Measurements from ENCODE around the gene CSTF2T. TPM values are rescaled to one million over a fixed set of nuclear protein-coding genes. Genes with fewer than 3 reads are reported as not detected.

Gene CSTF2T
- total RNA-seq, 1 experiment from 2014 or later = 42.1 TPM

DNA sequence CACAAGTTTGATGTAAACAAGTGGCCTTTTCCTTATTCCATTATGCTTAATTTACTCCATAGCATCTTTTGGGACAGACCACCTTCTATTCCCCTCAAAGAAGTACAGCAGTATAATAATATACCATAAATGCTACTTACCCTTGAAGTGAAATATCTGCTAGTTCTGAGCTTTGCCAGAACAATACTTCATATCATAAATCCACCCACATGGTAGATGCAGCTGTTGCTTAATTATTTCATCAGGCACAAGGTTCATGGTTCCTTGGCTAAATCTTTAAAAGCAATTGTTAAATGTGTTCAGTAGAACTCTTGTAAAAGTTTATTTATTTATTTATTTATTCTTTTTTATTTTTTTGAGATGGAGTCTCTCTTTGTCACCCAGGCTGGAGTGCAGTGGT, 32.9 kb downstream of the CSTF2T start:
- peaks cover 0 to 4% of the 10 kb centered on the region in 2 experiments; a peak in 2 of 4 replicates for H3K4me1 Mint-ChIP-seq
- H2BK12ac ChIP-seq (ENCODE audit: insufficient read length, low read depth, low read length) = no peak overlapping the region
- DNase-seq = no peak

More for the DNA sequence above, 32.9 kb downstream of the CSTF2T start:
- no peak overlapping the region for H3K23ac ChIP-seq (ENCODE audit: insufficient read length, low read depth, low read length)
- H3K23me2 ChIP-seq (ENCODE audit: insufficient read length, low read depth, low read length, poor library complexity, severe bottlenecking) = no peaks in the 10 kb centered on the region
- H2BK120ac ChIP-seq (ENCODE audit: low read depth, low read length, poor library complexity, severe bottlenecking) = no peak overlapping the region
- TF ChIP-seq, protein P1, sequence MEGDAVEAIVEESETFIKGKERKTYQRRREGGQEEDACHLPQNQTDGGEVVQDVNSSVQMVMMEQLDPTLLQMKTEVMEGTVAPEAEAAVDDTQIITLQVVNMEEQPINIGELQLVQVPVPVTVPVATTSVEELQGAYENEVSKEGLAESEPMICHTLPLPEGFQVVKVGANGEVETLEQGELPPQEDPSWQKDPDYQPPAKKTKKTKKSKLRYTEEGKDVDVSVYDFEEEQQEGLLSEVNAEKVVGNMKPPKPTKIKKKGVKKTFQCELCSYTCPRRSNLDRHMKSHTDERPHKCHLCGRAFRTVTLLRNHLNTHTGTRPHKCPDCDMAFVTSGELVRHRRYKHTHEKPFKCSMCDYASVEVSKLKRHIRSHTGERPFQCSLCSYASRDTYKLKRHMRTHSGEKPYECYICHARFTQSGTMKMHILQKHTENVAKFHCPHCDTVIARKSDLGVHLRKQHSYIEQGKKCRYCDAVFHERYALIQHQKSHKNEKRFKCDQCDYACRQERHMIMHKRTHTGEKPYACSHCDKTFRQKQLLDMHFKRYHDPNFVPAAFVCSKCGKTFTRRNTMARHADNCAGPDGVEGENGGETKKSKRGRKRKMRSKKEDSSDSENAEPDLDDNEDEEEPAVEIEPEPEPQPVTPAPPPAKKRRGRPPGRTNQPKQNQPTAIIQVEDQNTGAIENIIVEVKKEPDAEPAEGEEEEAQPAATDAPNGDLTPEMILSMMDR (conservative IDR thresholded peaks at IDR 0.05) = no peak
- H3K27me3 ChIP-seq (ENCODE audit: insufficient read depth, low read length) = no peaks in the 10 kb centered on the region
- no peaks in the 10 kb centered on the region for H3K79me2 ChIP-seq (ENCODE audit: insufficient read depth, low read length)
- no peak overlapping the region for H3K18ac ChIP-seq (ENCODE audit: insufficient read length, low read depth, low read length)
- H4K8ac ChIP-seq (replicated peaks; ENCODE audit: insufficient read length, low read depth, low read length) = no peak overlapping the region
- H2AK5ac ChIP-seq (ENCODE audit: insufficient read length, low read length) = no peak overlapping the region
- no peaks in the 10 kb centered on the region for H3K79me1 ChIP-seq (ENCODE audit: insufficient read depth, low read depth, low read length, poor library complexity, severe bottlenecking)
- Mint-ChIP-seq H3K4me3 (no peak overlapping the region), H3K27ac (no peak overlapping the region), H3K27me3 (ENCODE audit: low read depth) (no peaks in the 10 kb centered on the region), H3K36me3 (ENCODE audit: insufficient read depth in 1 of 3, low read depth in 3 of 3) (peaks cover 0 to 4% (median 0%) of the 10 kb centered on the region in 3 experiments; a peak in 1 of 7 replicates), H3K9me3 (0 out of 5 replicates have a peak, but pooled peaks cover under 1 to 4% of the 10 kb centered on the region in 2 experiments)
- H3T11ph ChIP-seq (ENCODE audit: low read length) = no peak overlapping the region
- H2BK15ac ChIP-seq (ENCODE audit: low read depth, low read length) = no peak overlapping the region
- no peaks in the 10 kb centered on the region for H3K9me3 ChIP-seq (ENCODE audit: control insufficient read depth, low read depth, low read length)
- H3K4me2 ChIP-seq (ENCODE audit: insufficient read depth, insufficient read length, low read length) = no peak overlapping the region
- no peaks in the 10 kb centered on the region for H4K20me1 ChIP-seq (ENCODE audit: control insufficient read depth, insufficient read depth, insufficient read length)
- no peak overlapping the region for H4K91ac ChIP-seq (ENCODE audit: insufficient read length, low read depth, low read length)
- no peak overlapping the region for H3K9ac ChIP-seq (ENCODE audit: extremely low read depth, insufficient read length, low read length)
- H2AFZ ChIP-seq (ENCODE audit: low read length) = no peak overlapping the region
- H3K27ac ChIP-seq (ENCODE audit: insufficient read length, low read depth, low read length) = no peak overlapping the region
- H2BK20ac ChIP-seq (ENCODE audit: low read depth, low read length, poor library complexity, severe bottlenecking) = no peak overlapping the region
- H3K56ac ChIP-seq (ENCODE audit: insufficient read length, low read depth, low read length) = no peak overlapping the region
- no peaks in the 10 kb centered on the region for H3K4me1 ChIP-seq (ENCODE audit: insufficient read depth, low read length)
- H4K5ac ChIP-seq (ENCODE audit: insufficient read length, low read depth, low read length) = no peak overlapping the region
- H2BK5ac ChIP-seq (ENCODE audit: insufficient read length, low read length) = no peak overlapping the region
- no peak overlapping the region for H3K14ac ChIP-seq (ENCODE audit: insufficient read depth, low read length)
- no peak overlapping the region for H3K4ac ChIP-seq (ENCODE audit: low read depth, low read length)
